ENCODE data around the gene NUBP2.

The NUBP2 gene

DNA sequence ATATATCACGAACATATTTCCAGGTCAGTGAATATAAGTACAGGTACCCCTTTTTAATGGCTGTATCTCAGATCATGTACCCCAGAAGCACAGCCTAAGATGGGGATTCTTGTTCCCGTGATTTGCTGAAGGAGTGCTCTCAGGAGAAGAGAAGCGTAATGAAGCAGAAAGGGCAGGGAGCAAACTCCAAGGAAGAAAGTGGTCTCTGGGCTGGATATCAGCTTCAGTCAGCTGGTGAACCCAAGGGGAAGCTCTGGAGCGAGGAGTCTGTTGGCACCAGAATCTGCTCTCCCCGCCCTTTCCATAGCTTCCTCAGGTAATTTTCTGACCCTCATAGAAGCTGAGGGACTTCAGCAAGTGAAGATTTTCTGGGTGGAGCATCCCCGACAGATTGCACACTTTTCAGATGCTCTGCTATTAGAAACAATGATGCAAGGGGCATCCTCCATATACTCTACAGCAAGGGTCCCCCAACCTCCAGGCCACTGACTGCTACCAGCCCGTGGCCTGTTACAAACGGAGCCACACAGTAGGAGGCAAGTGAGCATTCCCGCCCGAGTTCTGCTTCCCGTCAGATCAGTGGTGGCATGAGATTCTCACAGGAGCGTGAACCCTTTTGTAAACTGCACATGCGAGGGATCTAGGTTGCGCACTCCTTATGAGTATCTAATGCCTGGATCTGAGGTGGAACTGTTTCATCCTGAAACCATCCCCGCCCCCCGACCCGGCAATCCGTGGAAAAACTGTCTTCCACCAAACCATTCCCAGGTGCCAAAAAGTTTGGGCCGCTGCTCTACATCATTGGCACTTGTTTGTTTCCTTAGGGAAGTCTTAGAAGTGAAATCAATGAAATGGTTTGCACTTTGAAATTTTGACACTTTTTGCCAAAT is 48.7 kb downstream of the NUBP2 start:
- DNase-seq, result no peak

- peak; percentile 80 for DNase-seq
These were observed 50.2 kb downstream of the NUBP2 start for GRCh38 chr16:1832838-1833454.

GRCh38 chr16:1834096-1834495 is 51.3 kb downstream of the NUBP2 start:
- DNase-seq, result no peak

Measured in NCI-H69 (cell line).